ENCODE results near the gene NFASC.

Gene NFASC

GRCh38 chr1:205016075-205016474 is 145.4 kb downstream of the NFASC start:
- Histone ChIP-seq H3K27me3 (replicated peaks in 2 of 5; ENCODE audit: control insufficient read depth in 4 of 5, insufficient read depth in 5 of 5, low read length in 4 of 5) (no peaks in the 10 kb centered on the region), H3K36me3 (ENCODE audit: control insufficient read depth in 4 of 4, insufficient read depth in 4 of 4, low read length in 3 of 4) (no peaks in the 10 kb centered on the region), H3K4me1 (ENCODE audit: control extremely low read depth in 1 of 4, control insufficient read depth in 4 of 4, insufficient read depth in 4 of 4, low read length in 3 of 4) (peaks cover 0 to 15% (median 7%) of the 10 kb centered on the region in 4 experiments), H3K9me3 (ENCODE audit: control extremely low read depth in 1 of 5, control insufficient read depth in 4 of 5, insufficient read depth in 2 of 5, low read depth in 1 of 5, low read length in 4 of 5) (no peaks in the 10 kb centered on the region), H3K27ac (ENCODE audit: insufficient read depth in 1 of 2, low read depth in 1 of 2, low read length in 2 of 2, poor library complexity in 1 of 2, severe bottlenecking in 2 of 2) (no peak overlapping the region), H3K4me3 (ENCODE audit: control insufficient read depth in 1 of 7, extremely low read depth in 1 of 7, insufficient read depth in 4 of 7, low read depth in 2 of 7, low read length in 6 of 7) (no peak overlapping the region)
- WGBS (ENCODE audit: insufficient coverage): 97% methylated on average over 9 of the region's 9 CpGs
- POLR2A ChIA-PET: no interaction called here
- no peak for DNase-seq
- CTCF ChIA-PET: interaction anchor here (1.8 to 3.8 kb wide), 2 partner anchors 27 to 46 kb away, joined by 9 to 16 read pairs; no protein-coding TSS in a partner anchor

GRCh38 chr1:205016584-205016983 is 145.9 kb downstream of the NFASC start:
- H3K4me1 ChIP-seq (ENCODE audit: control extremely low read depth in 1 of 4, control insufficient read depth in 4 of 4, insufficient read depth in 4 of 4, low read length in 3 of 4): peaks cover 0 to 15% (median 7%) of the 10 kb centered on the region in 4 experiments
- WGBS (ENCODE audit: insufficient coverage): 96% methylated on average over 12 of the region's 13 CpGs
- no peak for DNase-seq
- H3K27me3 ChIP-seq (replicated peaks in 2 of 5; ENCODE audit: control insufficient read depth in 4 of 5, insufficient read depth in 5 of 5, low read length in 4 of 5): no peaks in the 10 kb centered on the region
- ChIA-PET POLR2A (no interaction called here), CTCF (interaction anchor here (0.8 to 3.8 kb wide), 2 partner anchors 28 to 45 kb away, joined by 3 to 16 read pairs; no protein-coding TSS in a partner anchor)
- no peaks in the 10 kb centered on the region for H3K9me3 ChIP-seq (ENCODE audit: control extremely low read depth in 1 of 5, control insufficient read depth in 4 of 5, insufficient read depth in 2 of 5, low read depth in 1 of 5, low read length in 4 of 5)
- no peaks in the 10 kb centered on the region for H3K36me3 ChIP-seq (ENCODE audit: control insufficient read depth in 4 of 4, insufficient read depth in 4 of 4, low read length in 3 of 4)
- no peak overlapping the region for H3K4me3 ChIP-seq (ENCODE audit: control insufficient read depth in 1 of 7, extremely low read depth in 1 of 7, insufficient read depth in 4 of 7, low read depth in 2 of 7, low read length in 6 of 7)
- H3K27ac ChIP-seq (ENCODE audit: insufficient read depth in 1 of 2, low read depth in 1 of 2, low read length in 2 of 2, poor library complexity in 1 of 2, severe bottlenecking in 2 of 2): no peak overlapping the region

DNA sequence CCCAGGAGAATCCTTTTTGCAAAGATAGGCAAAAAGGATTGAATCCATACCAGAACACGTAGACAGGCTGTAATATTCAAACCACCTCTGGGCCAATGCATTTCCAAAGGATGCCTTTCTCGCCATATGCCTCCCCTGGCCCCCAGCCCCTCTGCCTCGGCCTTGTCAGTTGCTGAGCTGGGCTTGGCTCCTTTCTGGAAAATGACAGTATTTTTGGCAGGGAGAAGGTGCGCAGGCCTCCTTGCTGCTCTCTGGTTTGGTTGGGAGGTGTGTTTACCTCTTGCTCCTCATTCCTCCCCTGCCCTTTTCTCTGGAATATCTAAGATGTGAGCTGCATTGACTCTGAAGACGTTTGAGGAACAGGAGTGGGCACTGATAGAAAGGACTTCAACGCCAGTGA is 146.3 kb downstream of the NFASC start:
- POLR2A ChIA-PET: no interaction called here
- Histone ChIP-seq H3K27me3 (replicated peaks in 2 of 5; ENCODE audit: control insufficient read depth in 4 of 5, insufficient read depth in 5 of 5, low read length in 4 of 5) (no peaks in the 10 kb centered on the region), H3K4me3 (ENCODE audit: control insufficient read depth in 1 of 7, extremely low read depth in 1 of 7, insufficient read depth in 4 of 7, low read depth in 2 of 7, low read length in 6 of 7) (no peak overlapping the region), H3K36me3 (ENCODE audit: control insufficient read depth in 4 of 4, insufficient read depth in 4 of 4, low read length in 3 of 4) (no peaks in the 10 kb centered on the region), H3K4me1 (ENCODE audit: control extremely low read depth in 1 of 4, control insufficient read depth in 4 of 4, insufficient read depth in 4 of 4, low read length in 3 of 4) (peaks cover 0 to 15% (median 7%) of the 10 kb centered on the region in 4 experiments), H3K9me3 (ENCODE audit: control extremely low read depth in 1 of 5, control insufficient read depth in 4 of 5, insufficient read depth in 2 of 5, low read depth in 1 of 5, low read length in 4 of 5) (no peaks in the 10 kb centered on the region), H3K27ac (ENCODE audit: insufficient read depth in 1 of 2, low read depth in 1 of 2, low read length in 2 of 2, poor library complexity in 1 of 2, severe bottlenecking in 2 of 2) (no peak overlapping the region)
- no peak for DNase-seq
- CTCF ChIA-PET: interaction anchor here (0.8 to 3.8 kb wide), 3 partner anchors 14 to 45 kb away, joined by 3 to 16 read pairs (median 3); no protein-coding TSS in a partner anchor
- 93% methylated on average over 6 of the region's 6 CpGs for WGBS (ENCODE audit: insufficient coverage)

- ChIA-PET CTCF (interaction anchor here (0.8 to 3.8 kb wide), 6 partner anchors 10 to 44 kb away, joined by 3 to 16 read pairs (median 4); no protein-coding TSS in a partner anchor), POLR2A (no interaction called here)
- 95% methylated on average over 4 of the region's 7 CpGs for WGBS (ENCODE audit: insufficient coverage)
- H3K27ac ChIP-seq (ENCODE audit: insufficient read depth in 1 of 2, low read depth in 1 of 2, low read length in 2 of 2, poor library complexity in 1 of 2, severe bottlenecking in 2 of 2): no peak overlapping the region
- peaks cover 0 to 15% (median 7%) of the 10 kb centered on the region in 4 experiments for H3K4me1 ChIP-seq (ENCODE audit: control extremely low read depth in 1 of 4, control insufficient read depth in 4 of 4, insufficient read depth in 4 of 4, low read length in 3 of 4)
- no peaks in the 10 kb centered on the region for H3K36me3 ChIP-seq (ENCODE audit: control insufficient read depth in 4 of 4, insufficient read depth in 4 of 4, low read length in 3 of 4)
- DNase-seq: no peak
- no peak overlapping the region for H3K4me3 ChIP-seq (ENCODE audit: control insufficient read depth in 1 of 7, extremely low read depth in 1 of 7, insufficient read depth in 4 of 7, low read depth in 2 of 7, low read length in 6 of 7)
- no peaks in the 10 kb centered on the region for H3K27me3 ChIP-seq (replicated peaks in 2 of 5; ENCODE audit: control insufficient read depth in 4 of 5, insufficient read depth in 5 of 5, low read length in 4 of 5)
- no peaks in the 10 kb centered on the region for H3K9me3 ChIP-seq (ENCODE audit: control extremely low read depth in 1 of 5, control insufficient read depth in 4 of 5, insufficient read depth in 2 of 5, low read depth in 1 of 5, low read length in 4 of 5)
These were observed 147.1 kb downstream of the NFASC start for GRCh38 chr1:205017766-205018165.

DNA sequence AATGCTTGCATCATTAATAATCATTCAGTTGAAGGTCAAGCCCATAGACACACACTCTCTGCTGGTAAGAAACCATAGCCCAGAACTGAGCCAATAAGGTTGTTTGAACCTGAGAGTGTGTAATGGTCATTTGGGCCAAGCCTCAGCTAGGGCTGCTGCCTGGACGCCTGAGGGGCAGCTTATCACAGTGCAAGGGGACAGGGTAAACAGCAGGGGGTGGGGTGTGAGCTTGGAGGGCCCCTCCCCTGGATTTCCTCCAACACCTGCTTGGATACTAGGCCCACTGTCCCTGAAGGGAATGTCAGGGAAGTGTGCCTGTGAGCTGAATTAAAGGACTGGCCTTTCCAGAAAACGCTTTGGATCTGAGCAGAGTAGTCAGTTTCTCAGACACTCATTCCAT is 147.7 kb downstream of the NFASC start:
- H3K27ac ChIP-seq (ENCODE audit: insufficient read depth in 1 of 2, low read depth in 1 of 2, low read length in 2 of 2, poor library complexity in 1 of 2, severe bottlenecking in 2 of 2): no peak overlapping the region
- no peaks in the 10 kb centered on the region for H3K9me3 ChIP-seq (ENCODE audit: control extremely low read depth in 1 of 5, control insufficient read depth in 4 of 5, insufficient read depth in 2 of 5, low read depth in 1 of 5, low read length in 4 of 5)
- ChIA-PET POLR2A (no interaction called here), CTCF (interaction anchor here (1.4 to 3.8 kb wide), 5 partner anchors 10 to 44 kb away, joined by 3 to 16 read pairs (median 4); no protein-coding TSS in a partner anchor)
- DNase-seq: no peak
- 100% methylated on average over 1 of the region's 2 CpGs for WGBS (ENCODE audit: insufficient coverage)
- no peaks in the 10 kb centered on the region for H3K36me3 ChIP-seq (ENCODE audit: control insufficient read depth in 4 of 4, insufficient read depth in 4 of 4, low read length in 3 of 4)
- peaks cover 0 to 15% (median 7%) of the 10 kb centered on the region in 4 experiments for H3K4me1 ChIP-seq (ENCODE audit: control extremely low read depth in 1 of 4, control insufficient read depth in 4 of 4, insufficient read depth in 4 of 4, low read length in 3 of 4)
- no peak overlapping the region for H3K4me3 ChIP-seq (ENCODE audit: control insufficient read depth in 1 of 7, extremely low read depth in 1 of 7, insufficient read depth in 4 of 7, low read depth in 2 of 7, low read length in 6 of 7)
- no peaks in the 10 kb centered on the region for H3K27me3 ChIP-seq (replicated peaks in 2 of 5; ENCODE audit: control insufficient read depth in 4 of 5, insufficient read depth in 5 of 5, low read length in 4 of 5)

DNA sequence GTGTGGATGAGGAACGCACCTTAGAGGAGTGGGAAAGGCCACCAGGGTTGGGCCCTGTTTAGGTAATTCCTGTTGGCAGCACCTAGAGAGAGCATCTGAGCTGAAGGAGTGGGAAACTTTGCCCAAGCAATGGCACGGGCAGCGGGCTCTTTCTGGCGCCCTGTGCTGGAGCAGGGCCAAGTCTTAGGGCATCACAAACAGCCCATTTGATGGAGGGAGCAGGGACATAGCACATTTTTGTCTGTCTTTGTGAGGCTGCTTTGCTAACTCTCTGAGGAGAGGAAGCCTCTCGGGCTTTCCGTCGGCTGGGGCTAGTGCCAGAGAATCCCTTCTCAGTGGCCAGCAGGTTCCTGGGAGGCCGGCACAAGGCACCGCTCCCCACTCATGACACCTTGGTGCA is 149.8 kb downstream of the NFASC start:
- ChIA-PET CTCF (interaction anchor here (1.9 kb wide), 1 partner anchor 28 kb away, joined by 7 read pairs; no protein-coding TSS in a partner anchor), POLR2A (no interaction called here)
- H3K4me1 ChIP-seq (ENCODE audit: control extremely low read depth in 1 of 4, control insufficient read depth in 4 of 4, insufficient read depth in 4 of 4, low read length in 3 of 4): no peaks in the 10 kb centered on the region
- no peaks in the 10 kb centered on the region for H3K27me3 ChIP-seq (replicated peaks in 2 of 5; ENCODE audit: control insufficient read depth in 4 of 5, insufficient read depth in 5 of 5, low read length in 4 of 5)
- no peak overlapping the region for H3K27ac ChIP-seq (ENCODE audit: insufficient read depth in 1 of 2, low read depth in 1 of 2, low read length in 2 of 2, poor library complexity in 1 of 2, severe bottlenecking in 2 of 2)
- no peak for DNase-seq
- H3K4me3 ChIP-seq (ENCODE audit: control insufficient read depth in 1 of 7, extremely low read depth in 1 of 7, insufficient read depth in 4 of 7, low read depth in 2 of 7, low read length in 6 of 7): no peak overlapping the region
- no peaks in the 10 kb centered on the region for H3K36me3 ChIP-seq (ENCODE audit: control insufficient read depth in 4 of 4, insufficient read depth in 4 of 4, low read length in 3 of 4)
- WGBS (ENCODE audit: insufficient coverage): 95% methylated on average over 8 of the region's 9 CpGs
- H3K9me3 ChIP-seq (ENCODE audit: control extremely low read depth in 1 of 5, control insufficient read depth in 4 of 5, insufficient read depth in 2 of 5, low read depth in 1 of 5, low read length in 4 of 5): no peaks in the 10 kb centered on the region

- CTCF ChIA-PET: interaction anchor here (1.0 to 1.4 kb wide), 2 partner anchors 10 to 18 kb away, joined by 3 to 4 read pairs; no protein-coding TSS in a partner anchor
These were observed 154.0 kb downstream of the NFASC start for GRCh38 chr1:205024679-205025078.

More at GRCh38 chr1:205024679-205025078, 154.0 kb downstream of the NFASC start:
- Histone ChIP-seq H3K27me3 (replicated peaks in 2 of 5; ENCODE audit: control insufficient read depth in 4 of 5, insufficient read depth in 5 of 5, low read length in 4 of 5) (peaks cover 0 to 4% (median 0%) of the 10 kb centered on the region in 5 experiments), H3K9me3 (ENCODE audit: control extremely low read depth in 1 of 5, control insufficient read depth in 4 of 5, insufficient read depth in 2 of 5, low read depth in 1 of 5, low read length in 4 of 5) (no peaks in the 10 kb centered on the region), H3K27ac (ENCODE audit: insufficient read depth in 1 of 2, low read depth in 1 of 2, low read length in 2 of 2, poor library complexity in 1 of 2, severe bottlenecking in 2 of 2) (no peak overlapping the region), H3K36me3 (ENCODE audit: control insufficient read depth in 4 of 4, insufficient read depth in 4 of 4, low read length in 3 of 4) (no peaks in the 10 kb centered on the region), H3K4me3 (ENCODE audit: control insufficient read depth in 1 of 7, extremely low read depth in 1 of 7, insufficient read depth in 4 of 7, low read depth in 2 of 7, low read length in 6 of 7) (no peak overlapping the region), H3K4me1 (ENCODE audit: control extremely low read depth in 1 of 4, control insufficient read depth in 4 of 4, insufficient read depth in 4 of 4, low read length in 3 of 4) (no peaks in the 10 kb centered on the region)
- DNase-seq: no peak
- POLR2A ChIA-PET: no interaction called here
- WGBS (ENCODE audit: insufficient coverage): 90% methylated on average over 2 of the region's 2 CpGs
